KMS-11 (cell line): ENCODE results near the gene SAPCD2.

ENCODE experiments used
- H2AFZ ChIP-seq: fragments of 200-600 bp; sonication (generic); 2 replicates; pipeline ENCODE4 v1.6.1; 2016; ENCODE audit warnings: antibody characterized with exemption, mixed run types, low read depth
- H3K27ac ChIP-seq: fragments of 200-600 bp; sonication (generic); 2 replicates; pipeline ENCODE4 v1.6.1; 2016; ENCODE audit warnings: mild to moderate bottlenecking, mixed run types
- H3K27me3 ChIP-seq: fragments of 200-600 bp; sonication (generic); 2 replicates; pipeline ENCODE4 v1.6.1; 2017; ENCODE audit warnings: mild to moderate bottlenecking, low read depth, mixed run types, moderate library complexity; ENCODE audit not compliant: insufficient read depth
- H3K36me3 ChIP-seq: fragments of 200-600 bp; sonication (generic); 2 replicates; pipeline ENCODE4 v1.6.1; 2017; ENCODE audit warnings: mild to moderate bottlenecking, mixed run types; ENCODE audit not compliant: insufficient read depth
- H3K4me1 ChIP-seq: fragments of 200-600 bp; sonication (generic); 2 replicates; pipeline ENCODE4 v1.6.1; 2016; ENCODE audit warnings: mild to moderate bottlenecking, low read depth, mixed run types; ENCODE audit not compliant: poor library complexity, severe bottlenecking
- H3K4me2 ChIP-seq: fragments of 200-600 bp; sonication (generic); 2 replicates; pipeline ENCODE4 v1.7.0; 2016; ENCODE audit warnings: mild to moderate bottlenecking, mixed run types
- H3K4me3 ChIP-seq: fragments of 200-600 bp; sonication (generic); IDR thresholded peaks from 2 replicates; pipeline ENCODE4 v1.6.1; 2017; ENCODE audit warnings: low read depth, low read length, mixed read lengths; ENCODE audit not compliant: insufficient read depth
- H3K79me2 ChIP-seq: fragments of 200-600 bp; sonication (generic); 2 replicates; pipeline ENCODE4 v1.6.1; 2016; ENCODE audit warnings: low read depth, mixed run types; ENCODE audit not compliant: insufficient read depth
- H3K9ac ChIP-seq: fragments of 200-600 bp; sonication (generic); 2 replicates; pipeline ENCODE4 v1.6.1; 2016; ENCODE audit warnings: mild to moderate bottlenecking, mixed run types
- H4K20me1 ChIP-seq: fragments of 200-600 bp; sonication (generic); 2 replicates; pipeline ENCODE4 v1.6.1; 2016; ENCODE audit warnings: mild to moderate bottlenecking, mixed run types; ENCODE audit not compliant: insufficient read depth
- CTCF ChIP-seq: fragments of 200-600 bp; sonication (generic); conservative IDR thresholded peaks from 2 replicates; pipeline ENCODE4 v1.6.1; 2017; ENCODE audit warnings: low read depth, mild to moderate bottlenecking, antibody characterized with exemption, low read length, moderate library complexity, mixed read lengths

Gene SAPCD2

GRCh38 chr9:137075275-137075775 lies 5.0 kb upstream of the SAPCD2 start:
- no peaks in the 10 kb centered on the region for H3K79me2 ChIP-seq
- H3K36me3 ChIP-seq, result no peaks in the 10 kb centered on the region
- H2AFZ ChIP-seq, result no peak overlapping the region
- H4K20me1 ChIP-seq, result no peaks in the 10 kb centered on the region
- H3K4me3 ChIP-seq, result no peak overlapping the region
- peaks cover 7% of the 10 kb centered on the region for H3K4me1 ChIP-seq
- TF ChIP-seq CTCF, result no peak
- H3K27ac ChIP-seq, result no peak overlapping the region
- no peak overlapping the region for H3K4me2 ChIP-seq
- H3K9ac ChIP-seq, result no peak overlapping the region
- peaks cover 5% of the 10 kb centered on the region; the same call in 1 of the 2 replicates for H3K27me3 ChIP-seq

GRCh38 chr9:137074657-137075274 lies 4.4 kb upstream of the SAPCD2 start:
- H3K4me1 ChIP-seq, result peaks cover 7% of the 10 kb centered on the region
- TF ChIP-seq CTCF, result no peak
- H3K4me3 ChIP-seq, result no peak overlapping the region
- H4K20me1 ChIP-seq, result no peaks in the 10 kb centered on the region
- H3K27me3 ChIP-seq, result peaks cover 5% of the 10 kb centered on the region; the same call in 1 of the 2 replicates
- no peak overlapping the region for H3K27ac ChIP-seq
- H3K36me3 ChIP-seq, result no peaks in the 10 kb centered on the region
- no peak overlapping the region for H3K4me2 ChIP-seq
- no peaks in the 10 kb centered on the region for H3K79me2 ChIP-seq
- H3K9ac ChIP-seq, result no peak overlapping the region
- no peak overlapping the region for H2AFZ ChIP-seq

GRCh38 chr9:137073992-137074399 lies 3.6 kb upstream of the SAPCD2 start:
- Histone ChIP-seq H3K4me2 (no peak overlapping the region), H4K20me1 (0 out of 2 replicates have a peak, but pooled peaks cover 6% of the 10 kb centered on the region), H3K36me3 (no peaks in the 10 kb centered on the region), H3K9ac (no peak overlapping the region), H3K4me3 (no peak overlapping the region), H3K79me2 (no peaks in the 10 kb centered on the region), H3K27ac (no peak overlapping the region), H3K27me3 (peaks cover 5% of the 10 kb centered on the region; the same call in 1 of the 2 replicates), H2AFZ (no peak overlapping the region), H3K4me1 (peaks cover 13% of the 10 kb centered on the region)
- no peak for TF ChIP-seq CTCF

- H4K20me1 ChIP-seq, result 0 out of 2 replicates have a peak, but pooled peaks cover 6% of the 10 kb centered on the region
- no peak overlapping the region for H3K4me3 ChIP-seq
- no peak overlapping the region for H3K27ac ChIP-seq
- peak overlapping the region; percentile 37; the same call in 1 of the 2 replicates for H3K9ac ChIP-seq
- no peaks in the 10 kb centered on the region for H3K79me2 ChIP-seq
- no peaks in the 10 kb centered on the region for H3K36me3 ChIP-seq
- no peak for TF ChIP-seq CTCF
- peaks cover under 1% of the 10 kb centered on the region; the same call in 1 of the 2 replicates for H3K27me3 ChIP-seq
- H2AFZ ChIP-seq, result peak overlapping the region; percentile 71; the same call in 1 of the 2 replicates
- H3K4me2 ChIP-seq, result peak overlapping the region; percentile 88
- H3K4me1 ChIP-seq, result peaks cover 25% of the 10 kb centered on the region
Observed at GRCh38 chr9:137071282-137071681, 925 bp upstream of the SAPCD2 start.
